Erythroblast (primary cell): Measurements from ENCODE around the gene MACROD2.

Experiments used
- GATA1 ChIP-seq: IDR thresholded peaks from 2 replicates; pipeline ENCODE4 v1.6.1; 2011; ENCODE audit warnings: low read depth, mild to moderate bottlenecking, control low read depth, low read length, moderate library complexity
- POLR2A ChIP-seq: IDR thresholded peaks from 2 replicates; pipeline ENCODE4 v1.6.1; 2011; ENCODE audit warnings: mild to moderate bottlenecking, low read length

GRCh38 chr20:14064921-14065320 is 69.6 kb downstream of the MACROD2 start:
- no peak for TF ChIP-seq POLR2A
- TF ChIP-seq GATA1: no peak
